Large intestine (tissue), 3 donors: ENCODE results near the gene AMOTL1. TPM values are rescaled to one million over a fixed set of nuclear protein-coding genes. Genes with fewer than 3 reads are reported as not detected.

ENCODE experiments used
- DNase-seq, 2 donors: peaks; one replicate each; pipeline versions ENCODE4 v3.0.0 to v3.0.0-alpha.2; 2013
- H3K27ac ChIP-seq: one replicate; pipeline ENCODE4 v1.5.1; 2013; ENCODE audit warnings: low read length
- H3K27me3 ChIP-seq: 2 replicates; pipeline ENCODE4 v1.6.1; 2013; ENCODE audit warnings: low read length; ENCODE audit not compliant: control insufficient read depth, insufficient read depth
- H3K36me3 ChIP-seq: 2 replicates; pipeline ENCODE4 v1.6.1; 2013; ENCODE audit warnings: low read length; ENCODE audit not compliant: control insufficient read depth, insufficient read depth
- H3K4me1 ChIP-seq: one replicate; pipeline ENCODE4 v1.6.1; 2013; ENCODE audit warnings: low read length; ENCODE audit not compliant: control insufficient read depth, insufficient read depth
- H3K4me3 ChIP-seq: one replicate; pipeline ENCODE4 v1.5.1; 2013; ENCODE audit warnings: low read length
- H3K9me3 ChIP-seq: one replicate; pipeline ENCODE4 v1.6.1; 2013; ENCODE audit warnings: mild to moderate bottlenecking, low read depth, low read length, moderate library complexity; ENCODE audit not compliant: control insufficient read depth
- WGBS: methylation state at CpG from one replicate; pipeline ENCODE4 v1.1.5; 2013; ENCODE audit warnings: low lambda C conversion rate; ENCODE audit not compliant: insufficient coverage; 5-methylcytosine and 5-hydroxymethylcytosine counted together
- polyA plus RNA-seq: library from polyadenylated mRNA; unstranded; fragments of 120-200 nt; gene quantifications from one replicate; pipeline ENCODE4 v1.2.1, GENCODE V29; 2013

The AMOTL1 gene
- polyA plus RNA-seq, 1 donor = 15.5 TPM

- Histone ChIP-seq H3K9me3 (no peaks in the 10 kb centered on the region), H3K27me3 (no peaks in the 10 kb centered on the region), H3K27ac (no peak overlapping the region), H3K36me3 (no peaks in the 10 kb centered on the region), H3K4me3 (no peak overlapping the region), H3K4me1 (no peaks in the 10 kb centered on the region)
- DNase-seq = no peak
- WGBS = no CpG with 5 or more reads among the region's 11 CpGs
Measured at GRCh38 chr11:94755494-94755893, 12.7 kb upstream of the AMOTL1 start.

GRCh38 chr11:94757037-94757735 lies 11.0 kb upstream of the AMOTL1 start:
- Histone ChIP-seq H3K9me3 (no peaks in the 10 kb centered on the region), H3K27me3 (no peaks in the 10 kb centered on the region), H3K4me3 (no peak overlapping the region), H3K4me1 (no peaks in the 10 kb centered on the region), H3K27ac (no peak overlapping the region), H3K36me3 (no peaks in the 10 kb centered on the region)
- no peak for DNase-seq
- 81% methylated on average over 3 of the region's 5 CpGs for whole genome bisulfite sequencing

- 71% methylated on average over 2 of the region's 3 CpGs for WGBS
- no peaks in the 10 kb centered on the region for H3K4me1 ChIP-seq
- H3K27me3 ChIP-seq = no peaks in the 10 kb centered on the region
- no peak overlapping the region for H3K4me3 ChIP-seq
- DNase-seq = no peak
- no peaks in the 10 kb centered on the region for H3K9me3 ChIP-seq
- no peaks in the 10 kb centered on the region for H3K36me3 ChIP-seq
- no peak overlapping the region for H3K27ac ChIP-seq
Measured at GRCh38 chr11:94758666-94759065, 9.5 kb upstream of the AMOTL1 start.

- Histone ChIP-seq H3K4me3 (no peak overlapping the region), H3K36me3 (no peaks in the 10 kb centered on the region), H3K27me3 (no peaks in the 10 kb centered on the region), H3K9me3 (no peaks in the 10 kb centered on the region), H3K27ac (no peak overlapping the region), H3K4me1 (no peaks in the 10 kb centered on the region)
- DNase-seq = no peak
- 80% methylated on average over 1 of the region's 2 CpGs for WGBS
Measured at GRCh38 chr11:94759522-94759921, 8.6 kb upstream of the AMOTL1 start.

- Histone ChIP-seq H3K4me1 (no peaks in the 10 kb centered on the region), H3K36me3 (no peaks in the 10 kb centered on the region), H3K27me3 (no peaks in the 10 kb centered on the region), H3K4me3 (no peak overlapping the region), H3K9me3 (no peaks in the 10 kb centered on the region), H3K27ac (no peak overlapping the region)
- DNase-seq = no peak
Measured at GRCh38 chr11:94760296-94760695, 7.9 kb upstream of the AMOTL1 start.

- no peak for DNase-seq
- no peak overlapping the region for H3K27ac ChIP-seq
- no peaks in the 10 kb centered on the region for H3K27me3 ChIP-seq
- no peak overlapping the region for H3K4me3 ChIP-seq
- H3K36me3 ChIP-seq = no peaks in the 10 kb centered on the region
- peaks cover under 1% of the 10 kb centered on the region for H3K4me1 ChIP-seq
- H3K9me3 ChIP-seq = no peaks in the 10 kb centered on the region
- no CpG with 5 or more reads among the region's 1 CpG for WGBS
Measured at GRCh38 chr11:94762208-94762607, 5.9 kb upstream of the AMOTL1 start.

GRCh38 chr11:94762995-94763394 lies 5.2 kb upstream of the AMOTL1 start:
- no peaks in the 10 kb centered on the region for H3K9me3 ChIP-seq
- no peaks in the 10 kb centered on the region for H3K27me3 ChIP-seq
- H3K27ac ChIP-seq = no peak overlapping the region
- WGBS = no CpG with 5 or more reads among the region's 2 CpGs
- no peak overlapping the region for H3K4me3 ChIP-seq
- H3K4me1 ChIP-seq = peaks cover 8% of the 10 kb centered on the region
- no peaks in the 10 kb centered on the region for H3K36me3 ChIP-seq
- DNase-seq = no peak

GRCh38 chr11:94766713-94767206 lies 1.4 kb upstream of the AMOTL1 start:
- no peaks in the 10 kb centered on the region for H3K9me3 ChIP-seq
- peak in 1 of 2 donors; percentile 33 for DNase-seq
- H3K4me3 ChIP-seq = no peak overlapping the region
- H3K27me3 ChIP-seq = no peaks in the 10 kb centered on the region
- no peak overlapping the region for H3K27ac ChIP-seq
- H3K36me3 ChIP-seq = no peaks in the 10 kb centered on the region
- 48% methylated on average over 5 of the region's 5 CpGs for WGBS
- peaks cover 18% of the 10 kb centered on the region for H3K4me1 ChIP-seq

GRCh38 chr11:94767291-94767690 lies 865 bp upstream of the AMOTL1 start:
- Histone ChIP-seq H3K27ac (peak overlapping the region; percentile 35), H3K9me3 (no peaks in the 10 kb centered on the region), H3K4me3 (peak overlapping the region; percentile 87), H3K27me3 (no peaks in the 10 kb centered on the region), H3K4me1 (peaks cover 18% of the 10 kb centered on the region), H3K36me3 (no peaks in the 10 kb centered on the region)
- peak in 1 of 2 donors; percentile 26 for DNase-seq
- no CpG with 5 or more reads among the region's 5 CpGs for WGBS

GRCh38 chr11:94768602-94769541 lies 716 bp downstream of the AMOTL1 start:
- 0% methylated on average over 6 of the region's 91 CpGs for WGBS
- Histone ChIP-seq H3K36me3 (no peaks in the 10 kb centered on the region), H3K27ac (peak overlapping the region; percentile 80), H3K4me1 (peaks cover 18% of the 10 kb centered on the region), H3K9me3 (no peaks in the 10 kb centered on the region), H3K27me3 (no peaks in the 10 kb centered on the region), H3K4me3 (peak overlapping the region; percentile 87)
- DNase-seq = peak; percentile 54 to 70
